ENCODE measurements around the gene E2F3.

DNA sequence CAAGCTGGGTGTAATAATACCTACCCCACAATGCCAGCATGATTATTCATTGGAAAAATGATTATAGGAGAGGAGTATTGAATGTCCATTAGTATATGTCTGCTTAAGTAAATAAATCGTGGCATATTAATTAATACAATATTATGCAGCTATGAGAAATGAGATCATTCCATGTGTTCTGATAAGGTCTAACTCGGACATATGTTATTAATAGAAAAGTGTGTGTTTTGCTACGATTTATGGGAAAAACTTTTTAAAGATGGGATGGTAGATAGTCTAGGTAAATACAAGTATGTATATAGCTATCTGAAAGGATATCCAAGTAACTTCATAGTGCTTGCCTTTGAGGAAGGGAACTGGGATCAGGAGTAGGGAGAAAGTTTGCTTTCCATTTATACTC, 71.1 kb downstream of the E2F3 start:
- no peak for TF ChIP-seq CTCF (tag by site-specific recombination; IDR thresholded peaks at IDR 0.05)
- TF ChIP-seq SP2 (tag by site-specific recombination; IDR thresholded peaks at IDR 0.05), result no peak
- TF ChIP-seq YY2 (tag by site-specific recombination; IDR thresholded peaks at IDR 0.05), result no peak
- no peak for TF ChIP-seq BCL11A (tag by site-specific recombination; IDR thresholded peaks at IDR 0.05; ENCODE audit: low read depth)
- TF ChIP-seq ZNF544 (tag by site-specific recombination; IDR thresholded peaks at IDR 0.05), result no peak
- TF ChIP-seq YY1 (tag by site-specific recombination; IDR thresholded peaks at IDR 0.05), result no peak
- TF ChIP-seq ZNF175 (tag by site-specific recombination; IDR thresholded peaks at IDR 0.05), result no peak
- TF ChIP-seq, protein P1, sequence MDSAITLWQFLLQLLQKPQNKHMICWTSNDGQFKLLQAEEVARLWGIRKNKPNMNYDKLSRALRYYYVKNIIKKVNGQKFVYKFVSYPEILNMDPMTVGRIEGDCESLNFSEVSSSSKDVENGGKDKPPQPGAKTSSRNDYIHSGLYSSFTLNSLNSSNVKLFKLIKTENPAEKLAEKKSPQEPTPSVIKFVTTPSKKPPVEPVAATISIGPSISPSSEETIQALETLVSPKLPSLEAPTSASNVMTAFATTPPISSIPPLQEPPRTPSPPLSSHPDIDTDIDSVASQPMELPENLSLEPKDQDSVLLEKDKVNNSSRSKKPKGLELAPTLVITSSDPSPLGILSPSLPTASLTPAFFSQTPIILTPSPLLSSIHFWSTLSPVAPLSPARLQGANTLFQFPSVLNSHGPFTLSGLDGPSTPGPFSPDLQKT (IDR thresholded peaks at IDR 0.05; ENCODE audit: borderline replicate concordance, low read depth, low read length), result no peak
- TF ChIP-seq ZNF777 (tag by site-specific recombination; IDR thresholded peaks at IDR 0.05; ENCODE audit: borderline replicate concordance), result no peak
- TF ChIP-seq BCL11B (tag by site-specific recombination; IDR thresholded peaks at IDR 0.05; ENCODE audit: low read depth), result no peak
- TF ChIP-seq PRDM6 (tag by site-specific recombination; IDR thresholded peaks at IDR 0.05), result no peak
- TF ChIP-seq ZBTB1 (tag by site-specific recombination; IDR thresholded peaks at IDR 0.05), result no peak
- no peak for TF ChIP-seq MEIS1 (CRISPR knock-in tag; IDR thresholded peaks at IDR 0.05; ENCODE audit: borderline replicate concordance)
